Fibroblast of villous mesenchyme (primary cell): ENCODE data around the gene ZNF850. TPM values are rescaled to one million over a fixed set of nuclear protein-coding genes. Genes with fewer than 3 reads are reported as not detected.

Source experiments
- DNase-seq: peaks from one replicate; pipeline ENCODE4 v3.0.0-alpha.2; 2010; ENCODE audit warnings: low read depth
- H3K4me3 ChIP-seq: 2 replicates; pipeline ENCODE4 v1.5.1; 2011; ENCODE audit warnings: low read depth, mild to moderate bottlenecking, low read length
- total RNA-seq: library from RNA; depleted of rRNA; stranded (reverse); fragments of >200 nt; gene quantifications from 2 replicates; pipeline ENCODE4 v1.2.3, GENCODE V29; 2012
- TF ChIP-seq, protein P1 (sequence below): IDR thresholded peaks from 2 replicates; pipeline ENCODE4 v1.5.1; 2012; ENCODE audit warnings: low read depth, mild to moderate bottlenecking, low read length; ENCODE audit not compliant: insufficient read depth

The ZNF850 gene
- total RNA-seq, 1 donor, result 3.9 TPM

DNA sequence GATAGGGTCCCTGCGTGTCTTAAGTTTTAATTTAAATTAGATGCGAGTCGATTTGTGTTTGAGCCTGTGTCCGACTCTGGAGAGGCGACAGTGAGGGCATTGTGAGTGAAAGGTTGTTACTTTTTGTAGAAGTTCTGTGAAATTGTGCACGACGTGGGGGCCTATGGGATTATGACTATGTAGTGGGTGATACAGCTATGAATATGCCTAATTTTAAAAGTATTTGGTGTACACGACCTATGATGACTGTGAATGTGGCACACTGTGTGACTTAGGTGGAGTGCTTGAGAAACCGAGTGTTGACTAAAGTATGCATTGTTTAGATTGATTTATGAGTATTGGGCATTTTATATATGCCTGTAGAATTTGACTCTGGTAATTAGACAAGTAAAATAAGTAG lies 84.5 kb downstream of the ZNF850 start:
- TF ChIP-seq, protein P1, sequence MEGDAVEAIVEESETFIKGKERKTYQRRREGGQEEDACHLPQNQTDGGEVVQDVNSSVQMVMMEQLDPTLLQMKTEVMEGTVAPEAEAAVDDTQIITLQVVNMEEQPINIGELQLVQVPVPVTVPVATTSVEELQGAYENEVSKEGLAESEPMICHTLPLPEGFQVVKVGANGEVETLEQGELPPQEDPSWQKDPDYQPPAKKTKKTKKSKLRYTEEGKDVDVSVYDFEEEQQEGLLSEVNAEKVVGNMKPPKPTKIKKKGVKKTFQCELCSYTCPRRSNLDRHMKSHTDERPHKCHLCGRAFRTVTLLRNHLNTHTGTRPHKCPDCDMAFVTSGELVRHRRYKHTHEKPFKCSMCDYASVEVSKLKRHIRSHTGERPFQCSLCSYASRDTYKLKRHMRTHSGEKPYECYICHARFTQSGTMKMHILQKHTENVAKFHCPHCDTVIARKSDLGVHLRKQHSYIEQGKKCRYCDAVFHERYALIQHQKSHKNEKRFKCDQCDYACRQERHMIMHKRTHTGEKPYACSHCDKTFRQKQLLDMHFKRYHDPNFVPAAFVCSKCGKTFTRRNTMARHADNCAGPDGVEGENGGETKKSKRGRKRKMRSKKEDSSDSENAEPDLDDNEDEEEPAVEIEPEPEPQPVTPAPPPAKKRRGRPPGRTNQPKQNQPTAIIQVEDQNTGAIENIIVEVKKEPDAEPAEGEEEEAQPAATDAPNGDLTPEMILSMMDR, result no peak
- DNase-seq, result no peak
- peak overlapping the region; percentile 84 for H3K4me3 ChIP-seq

DNA sequence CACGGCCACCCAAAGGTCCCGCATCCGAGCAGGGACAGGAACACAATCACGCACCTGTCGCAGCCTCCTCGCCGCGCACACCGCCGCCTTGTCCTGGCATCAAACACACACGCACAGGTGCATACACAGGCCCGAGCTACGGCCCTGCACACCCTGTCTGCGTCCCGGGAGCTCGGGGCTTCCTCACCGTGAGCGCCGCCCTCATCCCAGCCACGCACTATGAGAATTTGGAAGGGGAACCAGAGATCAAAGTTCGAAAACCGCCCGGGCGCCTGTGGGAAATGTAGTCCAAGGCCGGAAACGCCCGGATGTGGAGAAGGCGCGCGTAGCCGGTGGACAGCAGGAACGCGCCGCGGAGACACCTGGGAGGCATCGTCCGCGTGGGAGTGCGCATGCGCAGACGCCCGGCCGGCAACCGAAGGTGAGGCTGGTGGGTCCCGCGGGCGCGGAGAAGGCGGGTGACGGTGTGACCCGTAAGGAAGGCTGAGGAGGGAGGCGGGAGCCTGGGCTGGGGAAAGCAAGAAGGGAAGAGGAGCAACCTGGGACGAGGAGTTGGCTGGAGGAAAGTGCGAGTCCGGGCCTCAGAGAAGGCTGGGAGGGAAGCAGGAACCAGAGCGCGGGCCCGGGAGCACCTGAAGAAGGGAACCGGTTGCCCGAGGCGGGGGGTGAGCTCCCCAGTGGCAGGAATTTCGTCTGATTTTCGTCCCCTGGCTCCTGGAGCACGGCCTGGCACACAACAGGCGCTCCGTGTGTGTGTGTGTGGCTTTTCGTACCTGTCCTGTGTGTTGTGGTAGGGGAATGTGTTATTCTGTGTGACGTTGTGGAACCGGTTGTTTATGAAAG lies 85.2 kb downstream of the ZNF850 start, which contains the start of gene ZNF567:
ZNF567 (plus strand) TSS at position 399 of the 843 bp plus-strand sequence. CDS start 7,256 bp downstream, outside the sequence.
- H3K4me3 ChIP-seq, result peak within 1 kb of the TSS; percentile 84

DNA sequence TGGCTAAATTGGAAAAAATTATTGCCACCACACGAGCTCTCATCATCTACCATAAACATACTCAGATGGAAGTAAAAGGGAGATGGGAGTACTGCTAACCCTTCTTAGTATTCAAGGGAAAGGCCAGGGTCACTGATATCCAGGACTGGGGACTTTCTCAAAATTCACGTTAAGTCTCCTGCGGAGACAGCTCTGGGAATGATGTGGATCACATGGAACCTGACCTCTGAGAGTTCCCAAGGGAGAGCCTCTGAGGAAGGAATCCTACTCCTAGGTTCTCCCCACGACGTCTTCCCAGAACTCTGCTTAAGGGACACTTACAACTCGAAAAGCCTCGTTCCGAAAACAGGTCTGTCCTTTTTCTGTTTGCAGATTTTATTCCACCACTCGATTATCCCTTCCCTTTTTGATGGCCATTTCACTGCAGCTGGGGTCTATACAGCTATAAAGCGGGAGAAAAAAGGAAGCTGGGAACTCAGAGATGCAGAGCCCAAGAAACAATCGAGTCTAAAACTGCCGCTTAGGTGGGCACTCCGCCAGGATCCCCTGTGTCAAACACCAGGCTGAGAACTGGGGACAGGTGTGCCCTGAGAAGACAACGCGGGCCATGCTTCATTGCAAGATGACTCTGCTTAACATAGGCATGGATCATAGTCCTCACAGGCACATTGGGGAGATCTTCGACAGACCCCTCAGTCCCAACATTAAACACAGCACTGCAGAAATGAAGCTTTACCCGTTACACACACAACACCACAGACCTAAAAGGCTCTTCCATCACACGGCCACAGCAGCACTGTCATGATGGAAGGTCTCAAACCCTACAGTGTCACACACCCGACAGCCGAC lies 86.0 kb downstream of the ZNF850 start:
- H3K4me3 ChIP-seq, result peak overlapping the region; percentile 84
- TF ChIP-seq, protein P1, result no peak
- peak; percentile 7 for DNase-seq

More for the DNA sequence above, 85.2 kb downstream of the ZNF850 start, which contains the start of gene ZNF567:
- TF ChIP-seq, protein P1, result no peak
- peak; percentile 94 for DNase-seq

DNA sequence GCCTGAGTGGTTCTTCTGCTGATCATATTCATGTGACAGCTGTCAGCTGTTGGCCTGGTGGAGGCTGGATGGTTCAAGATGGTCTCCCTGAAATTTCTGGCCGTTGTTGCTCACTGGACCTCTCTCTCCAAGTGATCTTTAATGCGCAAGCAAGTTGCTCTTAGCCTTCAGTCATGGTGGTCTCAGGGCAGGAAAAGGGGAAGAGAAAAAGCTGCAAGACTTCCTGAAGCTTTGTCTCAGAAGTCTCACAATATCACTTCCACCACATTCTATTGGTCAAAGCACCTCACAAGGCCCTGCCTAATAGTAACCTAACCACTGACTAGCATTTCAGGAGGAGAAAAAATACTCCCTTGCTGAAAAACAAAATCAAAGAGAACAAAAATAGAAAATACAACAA lies 86.8 kb downstream of the ZNF850 start:
- no peak for DNase-seq
- no peak overlapping the region for H3K4me3 ChIP-seq
- TF ChIP-seq, protein P1, result no peak

DNA sequence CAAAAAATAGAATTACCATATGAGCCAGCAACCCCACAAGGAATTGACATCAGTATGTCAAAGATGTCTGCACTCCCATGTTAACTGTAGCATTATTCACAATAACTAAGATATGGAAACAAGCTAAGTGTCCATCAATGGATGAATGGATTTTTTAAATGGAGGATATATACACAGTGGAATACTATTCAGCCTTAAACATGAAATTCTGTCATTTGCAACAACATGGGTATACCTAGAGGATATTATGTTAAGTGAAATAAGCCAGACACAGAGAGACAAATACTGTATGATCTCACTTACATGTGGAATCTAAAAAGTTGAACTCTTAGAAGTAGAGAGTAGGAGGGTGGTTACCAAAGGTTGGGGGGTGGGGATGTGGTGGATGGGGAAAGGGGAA lies 93.2 kb downstream of the ZNF850 start:
- DNase-seq, result no peak
- no peak overlapping the region for H3K4me3 ChIP-seq
- TF ChIP-seq, protein P1, result no peak

DNA sequence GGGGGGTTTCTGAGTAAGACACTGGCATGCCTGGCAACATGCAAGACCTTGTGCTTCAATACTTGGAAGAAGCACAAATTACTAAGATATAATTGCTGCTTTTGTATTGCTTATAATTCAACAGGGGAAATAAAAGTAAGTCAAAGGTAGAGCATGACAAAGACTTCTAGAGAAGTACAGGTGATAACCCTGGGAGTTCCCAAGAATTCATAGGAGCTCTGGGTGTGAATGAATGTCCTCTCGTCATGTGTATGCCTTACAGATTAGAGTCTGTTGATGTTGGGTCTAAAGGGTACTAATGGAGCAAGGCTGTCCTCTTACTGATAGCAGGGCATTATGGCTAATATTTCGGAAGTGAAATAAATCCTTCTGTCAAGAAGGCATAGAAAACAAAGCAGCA lies 98.4 kb downstream of the ZNF850 start:
- TF ChIP-seq, protein P1, result no peak

More for the DNA sequence above, 98.4 kb downstream of the ZNF850 start:
- DNase-seq, result no peak
- H3K4me3 ChIP-seq, result no peak overlapping the region
